ENCODE results near the gene CP.

- TF ChIP-seq CTCF (IDR thresholded peaks at IDR 0.05; ENCODE audit: borderline replicate concordance, extremely low read depth, low read length, poor library complexity, severe bottlenecking) (no peak), EZH2 (IDR thresholded peaks at IDR 0.05; ENCODE audit: borderline replicate concordance, low read depth, low read length, severe bottlenecking) (no peak)
Observed at GRCh38 chr3:149233323-149233722, 11.7 kb upstream of the CP start.

Measured in DND-41 (cell line).